Vagina (tissue), 2 donors: Measurements from ENCODE around the gene SNAI1. TPM values are rescaled to one million over a fixed set of nuclear protein-coding genes. Genes with fewer than 3 reads are reported as not detected.

Source experiments
- DNase-seq, 2 donors: peaks; one replicate each; pipeline ENCODE4 v3.0.0-alpha.2; 2017; ENCODE audit errors: extremely low spot score in 2 of 2
- H3K27ac ChIP-seq: fragments of 200-600 bp; sonication (generic); one replicate; pipeline ENCODE4 v1.5.1; 2019
- H3K27me3 ChIP-seq: fragments of 200-600 bp; sonication (generic); one replicate; pipeline ENCODE4 v1.5.1; 2019
- H3K36me3 ChIP-seq, 2 donors: fragments of 200-600 bp; sonication (generic); one replicate each; pipeline ENCODE4 v1.5.1; 2017 to 2019
- H3K4me1 ChIP-seq: fragments of 200-600 bp; sonication (generic); one replicate; pipeline ENCODE4 v1.5.1; 2019
- H3K4me3 ChIP-seq, 2 donors: fragments of 200-600 bp; sonication (generic); 1 replicate in 1 of 2; 2 replicates in 1 of 2; pipeline ENCODE4 v1.5.1; 2016 to 2019
- H3K9me3 ChIP-seq: fragments of 200-600 bp; sonication (generic); one replicate; pipeline ENCODE4 v1.5.1; 2019
- POLR2A ChIP-seq, 2 donors: fragments of 450-650 bp; IDR thresholded peaks; one replicate each; pipeline ENCODE4 v1.6.1; 2017; ENCODE audit warnings: antibody characterized with exemption in 2 of 2, mild to moderate bottlenecking in 2 of 2, moderate library complexity in 2 of 2
- POLR2AphosphoS5 ChIP-seq, 2 donors: sonication (generic); formaldehyde crosslinking; IDR thresholded peaks; one replicate each; pipeline ENCODE4 v1.9.0; 2017; ENCODE audit warnings: antibody characterized with exemption in 2 of 2, mild to moderate bottlenecking in 2 of 2, low read depth in 1 of 2; ENCODE audit not compliant: insufficient read depth in 1 of 2
- intact Hi-C: fragments of 100-400 bp; cut with DNase I; formaldehyde crosslinking; loops from one replicate; pipeline ENCODE4 v1.15.1; 2023
- total RNA-seq: library from RNA; depleted of rRNA; stranded (reverse); fragments of >200 nt; gene quantifications from one replicate; pipeline ENCODE4 v1.2.3, GENCODE V29; 2016
- TF ChIP-seq, protein P1 (sequence below), 3 experiments: fragments of 450-650 bp in 2 of 3; fragments of 200-600 bp in 1 of 3; sonication (generic) in 1 of 3; IDR thresholded peaks; one replicate each; pipeline ENCODE4 v1.5.1; 2017 to 2019; ENCODE audit warnings: antibody characterized with exemption in 3 of 3, mild to moderate bottlenecking in 2 of 3, moderate library complexity in 2 of 3

The SNAI1 gene
- total RNA-seq, 1 donor from 2014 or later = 19.9 TPM

DNA sequence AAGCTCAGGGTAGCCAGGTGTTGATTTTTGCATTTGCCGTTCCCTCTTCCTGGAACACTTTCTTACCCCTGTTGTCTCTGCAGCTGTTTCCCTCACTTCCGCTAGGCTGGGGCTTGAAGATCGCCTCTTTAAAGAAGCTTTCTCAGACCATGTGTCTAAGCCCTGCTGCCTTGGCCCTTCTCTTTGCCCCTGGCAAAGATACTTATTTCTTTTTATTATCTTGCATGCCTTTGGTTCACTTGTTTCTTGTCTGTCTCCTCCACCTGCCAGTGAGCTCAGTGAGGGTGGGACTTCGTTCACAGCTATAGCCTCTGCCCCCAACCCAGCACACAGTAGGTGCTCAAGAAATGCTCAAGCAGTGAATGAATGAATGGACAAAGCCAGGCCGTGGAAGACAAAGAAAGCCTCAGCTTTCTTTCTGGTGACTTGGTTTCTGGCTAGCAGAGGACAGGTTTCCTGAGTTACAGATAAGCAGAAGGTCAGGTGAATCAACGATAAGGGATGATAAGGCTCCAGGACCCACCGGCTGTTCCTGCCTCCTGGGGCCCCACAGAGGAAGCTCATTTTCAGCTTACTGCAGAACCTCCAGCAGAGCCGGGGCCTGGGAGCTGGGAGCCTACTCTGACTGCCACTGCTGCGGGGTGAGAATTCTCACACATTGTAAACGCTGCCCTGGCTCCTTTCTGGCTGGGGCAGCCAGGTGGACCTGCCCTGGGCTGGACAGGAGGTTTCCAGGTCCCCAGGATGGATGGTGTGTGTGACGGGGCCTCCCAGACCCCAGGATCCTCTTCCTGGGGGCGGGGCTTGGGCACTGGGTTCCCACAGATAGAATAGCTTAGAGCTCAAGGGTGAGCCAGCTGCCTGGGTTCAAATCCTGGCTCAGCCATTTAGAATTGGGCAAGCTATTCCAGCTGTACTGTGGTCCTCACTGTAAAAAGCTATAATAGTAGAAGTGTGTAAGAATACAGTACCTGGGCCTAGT is 29.8 kb downstream of the SNAI1 start:
- Histone ChIP-seq H3K9me3 (no peaks in the 10 kb centered on the region), H3K4me3 (no peak overlapping the region), H3K4me1 (peaks cover 16% of the 10 kb centered on the region), H3K36me3 (no peaks in the 10 kb centered on the region), H3K27ac (no peak overlapping the region), H3K27me3 (no peaks in the 10 kb centered on the region)
- intact Hi-C loops = no loop called here
- no peak for DNase-seq
- TF ChIP-seq POLR2A (IDR thresholded peaks at IDR 0.05) (no peak), POLR2AphosphoS5 (IDR thresholded peaks at IDR 0.05; ENCODE audit: insufficient read depth in 1 of 2, low read depth in 1 of 2) (no peak)
- TF ChIP-seq, protein P1, sequence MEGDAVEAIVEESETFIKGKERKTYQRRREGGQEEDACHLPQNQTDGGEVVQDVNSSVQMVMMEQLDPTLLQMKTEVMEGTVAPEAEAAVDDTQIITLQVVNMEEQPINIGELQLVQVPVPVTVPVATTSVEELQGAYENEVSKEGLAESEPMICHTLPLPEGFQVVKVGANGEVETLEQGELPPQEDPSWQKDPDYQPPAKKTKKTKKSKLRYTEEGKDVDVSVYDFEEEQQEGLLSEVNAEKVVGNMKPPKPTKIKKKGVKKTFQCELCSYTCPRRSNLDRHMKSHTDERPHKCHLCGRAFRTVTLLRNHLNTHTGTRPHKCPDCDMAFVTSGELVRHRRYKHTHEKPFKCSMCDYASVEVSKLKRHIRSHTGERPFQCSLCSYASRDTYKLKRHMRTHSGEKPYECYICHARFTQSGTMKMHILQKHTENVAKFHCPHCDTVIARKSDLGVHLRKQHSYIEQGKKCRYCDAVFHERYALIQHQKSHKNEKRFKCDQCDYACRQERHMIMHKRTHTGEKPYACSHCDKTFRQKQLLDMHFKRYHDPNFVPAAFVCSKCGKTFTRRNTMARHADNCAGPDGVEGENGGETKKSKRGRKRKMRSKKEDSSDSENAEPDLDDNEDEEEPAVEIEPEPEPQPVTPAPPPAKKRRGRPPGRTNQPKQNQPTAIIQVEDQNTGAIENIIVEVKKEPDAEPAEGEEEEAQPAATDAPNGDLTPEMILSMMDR (IDR thresholded peaks at IDR 0.05) = no peak

DNA sequence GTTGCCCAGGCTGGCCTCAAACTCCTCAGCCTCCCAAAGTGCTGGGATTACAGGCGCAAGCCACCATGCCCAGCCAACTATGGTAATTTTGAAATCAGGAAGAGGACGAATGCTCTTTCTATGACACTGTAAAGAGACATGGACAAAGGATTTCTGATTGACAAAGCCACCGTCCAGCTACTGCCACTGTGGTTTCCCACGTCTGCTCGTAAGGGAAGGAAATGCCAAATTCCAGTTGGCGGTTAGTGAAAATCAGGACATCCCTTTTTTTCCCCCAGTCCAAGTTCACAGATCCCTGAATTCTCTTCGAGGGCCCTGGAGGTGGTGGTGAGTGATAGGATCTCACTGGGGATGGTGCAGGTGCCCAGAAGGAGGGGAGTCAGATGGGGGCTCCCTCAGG is 31.2 kb downstream of the SNAI1 start:
- Histone ChIP-seq H3K36me3 (no peaks in the 10 kb centered on the region), H3K27ac (no peak overlapping the region), H3K27me3 (no peaks in the 10 kb centered on the region), H3K4me3 (no peak overlapping the region), H3K9me3 (no peaks in the 10 kb centered on the region), H3K4me1 (peaks cover 21% of the 10 kb centered on the region)
- no peak for TF ChIP-seq POLR2AphosphoS5 (IDR thresholded peaks at IDR 0.05; ENCODE audit: insufficient read depth in 1 of 2, low read depth in 1 of 2)
- TF ChIP-seq POLR2A (IDR thresholded peaks at IDR 0.05) = no peak
- TF ChIP-seq, protein P1 (IDR thresholded peaks at IDR 0.05) = no peak
- no peak for DNase-seq
- intact Hi-C loops = no loop called here

DNA sequence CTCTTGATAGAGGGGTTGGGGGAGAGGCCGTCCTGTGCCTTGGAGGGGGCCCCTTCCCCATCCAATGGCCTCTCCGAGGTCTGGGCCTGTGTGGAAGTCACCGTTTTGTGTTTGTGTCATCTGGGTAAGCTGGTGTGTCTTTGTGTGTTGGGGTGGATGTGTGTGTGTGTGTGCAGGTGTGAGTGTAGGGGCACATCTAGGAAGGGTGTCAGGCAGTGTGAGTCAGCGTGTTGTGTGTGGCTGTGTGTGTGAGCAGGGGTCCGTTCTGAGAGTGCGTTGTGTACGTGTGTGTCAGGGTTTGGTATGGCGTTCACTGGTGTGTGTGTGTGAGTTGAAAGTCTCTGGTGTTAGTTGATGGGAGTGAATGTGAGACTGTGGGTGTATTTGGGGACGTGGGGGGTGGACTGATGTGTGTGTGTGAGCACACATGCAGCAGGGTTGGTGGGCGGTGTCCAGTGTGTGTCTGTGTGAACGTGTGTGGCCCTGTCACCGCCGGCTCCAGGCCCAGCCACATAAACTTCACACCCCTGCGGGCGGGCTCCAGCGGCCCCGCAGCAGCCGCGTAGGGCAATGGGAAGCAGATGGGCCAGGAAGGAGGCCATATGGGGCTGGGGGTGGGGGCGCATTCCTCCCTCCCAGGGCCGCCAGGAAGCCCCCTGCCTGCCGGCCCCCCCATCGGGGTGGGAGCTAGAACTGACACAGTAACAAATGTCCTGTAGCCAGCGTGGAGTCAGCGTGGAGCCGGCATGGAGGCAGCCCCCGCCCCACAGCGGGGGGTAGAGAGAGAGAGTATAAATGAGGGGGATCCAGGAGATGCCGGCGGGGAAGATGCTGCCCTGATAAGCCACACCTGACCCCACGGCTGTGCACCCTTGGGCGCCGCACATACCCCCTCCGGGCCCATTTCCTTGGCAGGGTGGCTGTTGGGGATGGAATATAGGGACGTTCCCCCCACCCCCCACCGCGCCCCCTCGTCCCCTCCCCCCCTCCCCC is 32.1 kb downstream of the SNAI1 start:
- intact Hi-C loops = no loop called here
- TF ChIP-seq POLR2AphosphoS5 (IDR thresholded peaks at IDR 0.05; ENCODE audit: insufficient read depth in 1 of 2, low read depth in 1 of 2) = no peak
- TF ChIP-seq POLR2A (IDR thresholded peaks at IDR 0.05) = no peak
- TF ChIP-seq, protein P1 (IDR thresholded peaks at IDR 0.05) = no peak
- Histone ChIP-seq H3K27me3 (no peaks in the 10 kb centered on the region), H3K9me3 (no peaks in the 10 kb centered on the region), H3K4me1 (peaks cover 20% of the 10 kb centered on the region), H3K27ac (no peak overlapping the region), H3K36me3 (no peaks in the 10 kb centered on the region), H3K4me3 (no peak overlapping the region)
- DNase-seq = no peak

DNA sequence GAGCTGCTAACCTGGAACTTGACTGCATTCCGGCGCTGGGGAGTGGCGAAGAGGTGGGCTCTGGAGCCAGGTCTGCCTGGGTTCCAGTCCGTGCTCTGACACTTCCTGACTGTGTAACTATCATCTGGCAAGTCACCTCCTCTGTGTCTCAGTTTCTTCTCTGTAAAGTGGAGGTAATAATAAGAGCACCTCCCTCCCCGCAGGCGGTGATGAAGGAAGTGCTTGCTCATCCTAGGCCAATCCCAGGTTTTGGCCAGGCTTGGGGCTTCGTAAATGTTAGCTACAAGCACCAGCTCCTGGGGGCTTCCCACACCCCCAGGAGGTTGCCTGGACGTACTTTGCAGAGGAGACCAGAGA is 32.8 kb downstream of the SNAI1 start:
- intact Hi-C loops = no loop called here
- no peaks in the 10 kb centered on the region for H3K9me3 ChIP-seq
- TF ChIP-seq, protein P1 (IDR thresholded peaks at IDR 0.05) = no peak
- TF ChIP-seq POLR2AphosphoS5 (IDR thresholded peaks at IDR 0.05; ENCODE audit: insufficient read depth in 1 of 2, low read depth in 1 of 2) (no peak), POLR2A (IDR thresholded peaks at IDR 0.05) (no peak)
- peaks cover 26% of the 10 kb centered on the region for H3K4me1 ChIP-seq
- H3K36me3 ChIP-seq = no peaks in the 10 kb centered on the region
- H3K27me3 ChIP-seq = no peaks in the 10 kb centered on the region
- peak overlapping the region; percentile 13 for H3K27ac ChIP-seq
- no peak overlapping the region for H3K4me3 ChIP-seq
- no peak for DNase-seq
